RWPE2 (cell line): ENCODE data around the gene SETDB2.

Experiments used
- ATAC-seq: fragments of 200-7000 bp; cut with Tn5 transposase; 3 replicates; pipeline ENCODE4 v1.9.1; 2021; ENCODE audit warnings: low read depth
- DNase-seq: peaks from one replicate; pipeline ENCODE4 v3.0.0-alpha.2; 2020; ENCODE audit warnings: low spot score
- H3K27ac ChIP-seq: fragments of 450-650 bp; 2 replicates; pipeline ENCODE4 v1.5.1; 2017; ENCODE audit warnings: mild to moderate bottlenecking; ENCODE audit not compliant: poor library complexity, severe bottlenecking
- H3K27me3 ChIP-seq: fragments of 250-450 bp; sonication (Bioruptor Pico); 2 replicates; pipeline ENCODE4 v1.5.1; 2021; ENCODE audit warnings: mild to moderate bottlenecking, moderate library complexity; ENCODE audit not compliant: insufficient read depth, poor library complexity, severe bottlenecking
- H3K36me3 ChIP-seq: fragments of 250-450 bp; sonication (Bioruptor Pico); 2 replicates; pipeline ENCODE4 v1.5.1; 2020; ENCODE audit warnings: low read depth, mild to moderate bottlenecking, moderate library complexity
- H3K4me1 ChIP-seq: fragments of 250-450 bp; sonication (Bioruptor Pico); 2 replicates; pipeline ENCODE4 v1.5.1; 2021; ENCODE audit warnings: mild to moderate bottlenecking, moderate library complexity; ENCODE audit not compliant: insufficient read depth, poor library complexity, severe bottlenecking
- H3K4me3 ChIP-seq: fragments of 250-450 bp; sonication (Bioruptor Pico); 2 replicates; pipeline ENCODE4 v1.5.1; 2021; ENCODE audit warnings: mild to moderate bottlenecking, moderate library complexity; ENCODE audit not compliant: severe bottlenecking
- H3K9me3 ChIP-seq: fragments of 250-450 bp; sonication (Bioruptor Pico); 2 replicates; pipeline ENCODE4 v1.5.1; 2021; ENCODE audit warnings: mild to moderate bottlenecking, moderate library complexity; ENCODE audit not compliant: severe bottlenecking
- TF ChIP-seq, protein P1 (sequence below): fragments of 450-650 bp; IDR thresholded peaks from one replicate; pipeline ENCODE4 v1.5.1; 2017; ENCODE audit warnings: mild to moderate bottlenecking, moderate library complexity; ENCODE audit not compliant: poor library complexity, severe bottlenecking

The SETDB2 gene

DNA sequence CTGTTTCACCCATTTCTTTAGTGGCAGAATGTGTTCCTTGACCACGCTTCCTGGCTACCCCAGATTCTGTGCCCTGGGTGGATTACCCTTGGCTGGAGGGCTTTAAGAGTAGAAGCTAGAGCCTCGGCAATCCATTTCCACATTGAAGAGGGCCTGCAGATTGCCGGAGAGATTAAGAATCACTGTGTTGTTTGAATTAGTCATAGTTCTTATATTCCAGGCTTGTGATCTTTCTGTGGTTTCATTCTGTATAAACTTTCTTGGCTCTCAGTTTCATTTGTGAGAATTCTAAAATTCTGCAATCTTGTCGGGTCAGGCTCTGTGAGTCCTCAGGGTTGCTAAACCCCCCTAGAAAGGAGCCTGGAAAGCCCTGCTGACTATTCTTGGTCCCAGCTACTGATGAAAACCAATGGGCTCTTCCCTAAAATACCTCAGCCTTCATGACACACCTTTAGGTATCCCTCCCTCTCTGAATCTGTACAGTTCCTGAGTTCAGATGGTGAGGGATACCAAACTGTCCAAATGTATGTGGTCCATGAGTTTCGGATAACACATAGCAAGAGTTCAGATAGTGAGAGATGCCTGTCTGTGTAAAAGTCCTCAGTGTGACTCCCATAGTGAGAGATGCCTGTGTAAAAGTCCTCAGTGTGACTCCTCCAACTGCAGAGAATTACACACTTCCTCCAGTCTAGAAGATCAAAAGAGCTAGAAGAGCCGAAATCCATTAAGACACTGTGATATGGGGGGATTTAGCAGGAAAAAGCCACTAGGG lies 56.0 kb downstream of the SETDB2 start:
- Histone ChIP-seq H3K4me3 (no peak overlapping the region), H3K27me3 (no peaks in the 10 kb centered on the region), H3K36me3 (no peaks in the 10 kb centered on the region), H3K4me1 (no peaks in the 10 kb centered on the region), H3K27ac (no peak overlapping the region), H3K9me3 (no peaks in the 10 kb centered on the region)
- DNase-seq (no peak), ATAC-seq (no peak)
- TF ChIP-seq, protein P1, sequence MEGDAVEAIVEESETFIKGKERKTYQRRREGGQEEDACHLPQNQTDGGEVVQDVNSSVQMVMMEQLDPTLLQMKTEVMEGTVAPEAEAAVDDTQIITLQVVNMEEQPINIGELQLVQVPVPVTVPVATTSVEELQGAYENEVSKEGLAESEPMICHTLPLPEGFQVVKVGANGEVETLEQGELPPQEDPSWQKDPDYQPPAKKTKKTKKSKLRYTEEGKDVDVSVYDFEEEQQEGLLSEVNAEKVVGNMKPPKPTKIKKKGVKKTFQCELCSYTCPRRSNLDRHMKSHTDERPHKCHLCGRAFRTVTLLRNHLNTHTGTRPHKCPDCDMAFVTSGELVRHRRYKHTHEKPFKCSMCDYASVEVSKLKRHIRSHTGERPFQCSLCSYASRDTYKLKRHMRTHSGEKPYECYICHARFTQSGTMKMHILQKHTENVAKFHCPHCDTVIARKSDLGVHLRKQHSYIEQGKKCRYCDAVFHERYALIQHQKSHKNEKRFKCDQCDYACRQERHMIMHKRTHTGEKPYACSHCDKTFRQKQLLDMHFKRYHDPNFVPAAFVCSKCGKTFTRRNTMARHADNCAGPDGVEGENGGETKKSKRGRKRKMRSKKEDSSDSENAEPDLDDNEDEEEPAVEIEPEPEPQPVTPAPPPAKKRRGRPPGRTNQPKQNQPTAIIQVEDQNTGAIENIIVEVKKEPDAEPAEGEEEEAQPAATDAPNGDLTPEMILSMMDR = no peak

DNA sequence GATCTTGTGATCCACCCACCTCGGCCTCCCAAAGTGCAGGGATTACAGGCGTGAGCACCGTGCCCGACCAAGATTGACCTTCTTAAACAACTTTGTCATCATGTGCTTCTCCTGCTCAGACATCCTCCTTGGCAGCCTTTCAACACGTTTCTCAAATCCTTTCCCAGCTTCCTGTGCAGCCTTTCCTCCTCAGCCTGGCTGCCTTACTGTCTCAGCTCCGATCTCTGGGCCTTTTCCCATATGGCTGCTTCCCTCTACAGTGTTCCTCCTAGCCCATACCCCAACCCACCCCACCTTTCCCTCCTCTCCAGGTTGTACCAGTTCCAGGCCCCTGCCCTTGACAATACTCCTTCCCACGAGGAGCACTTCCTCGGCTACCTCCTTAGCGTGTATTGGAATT lies 58.9 kb downstream of the SETDB2 start:
- Histone ChIP-seq H3K27ac (no peak overlapping the region), H3K9me3 (no peaks in the 10 kb centered on the region), H3K36me3 (no peaks in the 10 kb centered on the region), H3K4me3 (no peak overlapping the region), H3K4me1 (no peaks in the 10 kb centered on the region), H3K27me3 (no peaks in the 10 kb centered on the region)
- ATAC-seq (no peak), DNase-seq (no peak)
- TF ChIP-seq, protein P1 = no peak

DNA sequence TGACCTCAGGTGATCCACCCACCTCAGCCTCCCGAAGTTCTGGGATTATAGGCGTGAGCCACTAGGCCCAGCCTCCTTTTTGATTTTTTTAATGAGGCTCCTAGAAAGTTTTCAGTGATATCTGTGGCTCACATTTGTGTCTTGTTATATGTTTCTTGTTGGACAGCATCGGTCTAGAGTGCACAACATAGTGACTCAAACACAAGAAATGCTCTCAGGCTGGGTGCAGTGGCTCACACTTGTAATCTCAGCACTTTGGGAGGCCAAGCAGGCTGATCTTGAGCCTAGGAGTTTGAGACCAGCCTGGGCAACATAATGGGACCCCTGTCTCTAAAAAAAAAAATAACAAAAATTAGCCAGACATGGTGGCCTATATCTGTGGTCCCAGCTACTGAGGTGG lies 59.9 kb downstream of the SETDB2 start:
- H3K4me1 ChIP-seq = no peaks in the 10 kb centered on the region
- TF ChIP-seq, protein P1 = no peak
- no peaks in the 10 kb centered on the region for H3K9me3 ChIP-seq
- DNase-seq (no peak), ATAC-seq (no peak)
- H3K36me3 ChIP-seq = no peaks in the 10 kb centered on the region
- no peak overlapping the region for H3K27ac ChIP-seq
- no peak overlapping the region for H3K4me3 ChIP-seq
- no peaks in the 10 kb centered on the region for H3K27me3 ChIP-seq

DNA sequence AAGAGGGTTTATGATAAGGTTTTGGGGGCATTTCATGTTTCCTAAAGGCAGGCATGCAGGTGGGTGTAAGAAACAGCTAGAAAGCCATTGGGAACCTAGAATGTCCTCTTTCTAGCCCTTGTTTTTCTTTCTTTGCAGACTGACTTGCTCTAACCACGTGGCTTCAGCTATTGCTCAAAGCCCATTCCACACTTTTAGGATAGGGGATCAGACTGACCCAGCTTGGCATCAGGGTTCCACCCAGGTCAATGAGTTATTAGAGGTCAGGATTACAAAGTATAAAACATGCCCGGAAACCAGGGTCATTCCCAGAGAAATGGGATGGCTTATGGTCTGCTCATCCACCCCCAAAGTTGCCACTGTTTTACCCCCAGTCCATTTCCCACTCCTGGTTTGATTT lies 68.5 kb downstream of the SETDB2 start:
- Histone ChIP-seq H3K27me3 (no peaks in the 10 kb centered on the region), H3K4me1 (no peaks in the 10 kb centered on the region), H3K9me3 (no peaks in the 10 kb centered on the region), H3K36me3 (peaks cover 5% of the 10 kb centered on the region; the same call in 1 of the 2 replicates), H3K4me3 (no peak overlapping the region), H3K27ac (no peak overlapping the region)
- DNase-seq = no peak
- ATAC-seq = no peak
- TF ChIP-seq, protein P1 = no peak

DNA sequence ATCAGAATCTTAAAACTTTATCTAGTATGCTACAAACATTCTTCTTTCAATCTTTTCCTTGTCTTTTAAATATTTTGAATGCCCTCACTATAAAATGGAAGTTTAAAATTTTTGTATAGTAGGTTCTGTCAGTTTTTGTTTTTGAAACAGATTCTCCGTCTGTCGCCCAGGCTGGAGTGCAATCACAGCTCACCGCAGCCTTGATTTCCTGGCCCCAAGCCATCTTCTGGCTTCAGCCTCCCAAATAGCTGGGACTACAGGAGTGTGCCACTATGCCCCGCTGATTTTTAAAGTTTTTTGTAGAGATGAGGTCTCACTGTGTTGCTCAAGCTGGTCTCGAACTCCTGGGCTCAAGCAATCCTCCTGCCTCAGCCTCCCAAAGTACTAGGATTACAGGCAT lies 72.4 kb downstream of the SETDB2 start:
- peaks cover 11% of the 10 kb centered on the region; the same call in 1 of the 2 replicates for H3K36me3 ChIP-seq
- TF ChIP-seq, protein P1 = no peak
- H3K27me3 ChIP-seq = no peaks in the 10 kb centered on the region
- ATAC-seq (no peak), DNase-seq (no peak)
- no peaks in the 10 kb centered on the region for H3K4me1 ChIP-seq
- H3K9me3 ChIP-seq = no peaks in the 10 kb centered on the region
- H3K4me3 ChIP-seq = no peak overlapping the region
- H3K27ac ChIP-seq = no peak overlapping the region
